ENCODE measurements around the gene CADPS2. TPM values are rescaled to one million over a fixed set of nuclear protein-coding genes. Genes with fewer than 3 reads are reported as not detected.

Gene CADPS2
- total RNA-seq, 6 donors from 2014 or later = 33.3 to 74.7 (median 45.7) TPM

DNA sequence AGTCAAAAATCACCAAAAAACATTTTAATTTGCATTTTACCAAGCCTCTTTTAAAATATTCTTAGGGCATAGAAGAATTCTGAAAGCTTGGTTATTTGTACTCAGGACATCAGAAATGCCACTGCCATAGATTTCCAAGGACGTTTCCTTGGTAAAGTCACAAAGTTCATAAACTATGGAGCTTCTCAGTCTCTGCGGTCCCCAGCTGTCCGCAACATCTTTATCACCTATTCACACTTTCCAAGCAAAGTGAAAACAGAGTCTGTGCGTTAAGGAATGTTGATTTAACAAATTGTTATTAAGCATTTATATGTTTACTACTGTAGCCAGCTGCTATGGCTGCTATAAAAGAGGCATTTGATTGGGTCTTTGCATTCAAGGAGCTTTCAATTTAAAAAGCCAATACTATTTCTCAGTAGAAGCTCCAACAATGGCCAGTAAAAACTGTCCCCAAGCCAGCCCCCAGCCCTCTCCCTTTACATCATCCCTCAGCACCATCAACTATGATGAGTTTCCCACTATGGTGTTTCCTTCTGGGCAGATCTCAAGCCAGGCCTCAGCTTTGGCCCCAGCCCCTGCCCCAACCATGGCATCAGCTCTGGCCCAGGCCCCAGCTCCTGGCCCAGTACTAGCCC is 36.8 kb downstream of the CADPS2 start:
- Histone ChIP-seq H3K4me3 (no peak overlapping the region), H3K27me3 (no peaks in the 10 kb centered on the region), H3K9me3 (no peaks in the 10 kb centered on the region), H3K27ac (peak overlapping the region in 1 of 4 donors; percentile 73), H3K36me3 (peaks cover 0 to 10% (median 0%) of the 10 kb centered on the region in 4 donors), H3K4me1 (peaks cover 6 to 27% (median 14%) of the 10 kb centered on the region in 4 donors)
- DNase-seq (peak in 1 of 2 donors; percentile 21), ATAC-seq (ENCODE audit: low FRiP score in 2 of 2) (no peak)
- 71 to 82% methylated on average over 4 of the region's 4 CpGs for WGBS, 2 donors
- TF ChIP-seq POLR2A (IDR thresholded peaks at IDR 0.05) = no peak
- TF ChIP-seq POLR2AphosphoS5 (IDR thresholded peaks at IDR 0.05) = no peak
- TF ChIP-seq, protein P1, sequence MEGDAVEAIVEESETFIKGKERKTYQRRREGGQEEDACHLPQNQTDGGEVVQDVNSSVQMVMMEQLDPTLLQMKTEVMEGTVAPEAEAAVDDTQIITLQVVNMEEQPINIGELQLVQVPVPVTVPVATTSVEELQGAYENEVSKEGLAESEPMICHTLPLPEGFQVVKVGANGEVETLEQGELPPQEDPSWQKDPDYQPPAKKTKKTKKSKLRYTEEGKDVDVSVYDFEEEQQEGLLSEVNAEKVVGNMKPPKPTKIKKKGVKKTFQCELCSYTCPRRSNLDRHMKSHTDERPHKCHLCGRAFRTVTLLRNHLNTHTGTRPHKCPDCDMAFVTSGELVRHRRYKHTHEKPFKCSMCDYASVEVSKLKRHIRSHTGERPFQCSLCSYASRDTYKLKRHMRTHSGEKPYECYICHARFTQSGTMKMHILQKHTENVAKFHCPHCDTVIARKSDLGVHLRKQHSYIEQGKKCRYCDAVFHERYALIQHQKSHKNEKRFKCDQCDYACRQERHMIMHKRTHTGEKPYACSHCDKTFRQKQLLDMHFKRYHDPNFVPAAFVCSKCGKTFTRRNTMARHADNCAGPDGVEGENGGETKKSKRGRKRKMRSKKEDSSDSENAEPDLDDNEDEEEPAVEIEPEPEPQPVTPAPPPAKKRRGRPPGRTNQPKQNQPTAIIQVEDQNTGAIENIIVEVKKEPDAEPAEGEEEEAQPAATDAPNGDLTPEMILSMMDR (IDR thresholded peaks at IDR 0.05) = no peak
- TF ChIP-seq EP300 (IDR thresholded peaks at IDR 0.05) = no peak

DNA sequence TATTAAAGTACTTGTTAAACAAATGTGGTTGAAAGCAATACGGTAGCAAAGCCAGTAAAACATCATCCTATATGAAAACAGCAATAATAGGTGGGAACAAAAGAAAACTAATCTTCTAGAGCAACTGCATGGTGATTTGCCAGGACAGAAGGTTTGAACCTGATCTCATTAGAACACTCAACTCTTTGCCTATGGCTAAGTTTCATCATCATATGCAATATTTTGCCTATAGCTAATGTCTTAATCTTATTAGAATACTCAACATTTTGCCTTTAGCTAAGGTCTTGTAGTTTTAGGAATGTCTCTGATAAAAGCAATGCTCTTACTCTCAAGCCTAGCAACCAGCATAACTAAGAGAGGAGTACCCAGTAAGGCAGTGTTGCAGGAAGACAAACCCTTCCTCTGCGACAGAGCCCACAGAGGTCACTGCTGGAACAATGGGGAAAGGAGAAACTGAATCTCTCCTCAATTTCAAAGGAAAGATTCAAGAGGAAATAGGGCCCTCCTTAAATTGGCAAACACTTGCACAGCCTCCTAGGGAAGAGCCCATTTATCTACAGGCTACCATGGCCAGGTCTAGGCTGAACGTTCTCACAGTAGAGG is 38.3 kb downstream of the CADPS2 start:
- Histone ChIP-seq H3K9me3 (no peaks in the 10 kb centered on the region), H3K27me3 (no peaks in the 10 kb centered on the region), H3K4me3 (no peak overlapping the region), H3K27ac (peak overlapping the region in 3 of 4 donors; percentile 34 to 73 (median 56)), H3K36me3 (peaks cover 0 to 4% (median 0%) of the 10 kb centered on the region in 4 donors), H3K4me1 (peaks cover 16 to 30% (median 20%) of the 10 kb centered on the region in 4 donors)
- DNase-seq (no peak), ATAC-seq (ENCODE audit: low FRiP score in 2 of 2) (no peak)
- 59 to 63% methylated on average over 3 of the region's 3 CpGs for WGBS, 2 donors
- TF ChIP-seq, protein P1 (IDR thresholded peaks at IDR 0.05) = no peak
- TF ChIP-seq EP300 (IDR thresholded peaks at IDR 0.05) (no peak), POLR2AphosphoS5 (IDR thresholded peaks at IDR 0.05) (no peak), POLR2A (IDR thresholded peaks at IDR 0.05) (no peak)

DNA sequence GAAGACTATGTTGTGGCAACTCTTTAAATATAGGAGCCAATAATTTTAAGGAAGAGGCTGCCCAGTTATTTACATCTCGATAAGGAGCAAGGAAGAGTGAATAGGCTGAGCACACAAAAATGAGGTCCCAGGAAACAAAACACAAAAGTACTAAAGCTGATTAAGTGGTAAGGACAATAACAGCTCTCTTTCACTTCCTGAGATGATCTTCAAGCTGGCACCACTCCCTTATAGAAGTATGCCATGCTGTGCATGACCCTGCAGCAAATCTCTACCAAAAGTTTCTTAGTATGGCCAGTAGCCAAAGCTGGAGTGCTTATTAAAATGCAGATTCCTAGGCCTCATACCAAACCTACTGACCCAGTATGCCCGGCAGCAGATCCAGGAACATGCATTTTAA is 39.7 kb downstream of the CADPS2 start:
- H3K27me3 ChIP-seq = no peaks in the 10 kb centered on the region
- H3K4me3 ChIP-seq = no peak overlapping the region
- DNase-seq (no peak), ATAC-seq (ENCODE audit: low FRiP score in 2 of 2) (no peak)
- H3K9me3 ChIP-seq = no peaks in the 10 kb centered on the region
- peak overlapping the region in 3 of 4 donors; percentile 7 to 73 (median 56) for H3K27ac ChIP-seq
- WGBS, 2 donors = 55% methylated on average over 2 of the region's 2 CpGs
- no peaks in the 10 kb centered on the region for H3K36me3 ChIP-seq
- peaks cover 19 to 30% (median 23%) of the 10 kb centered on the region in 4 donors for H3K4me1 ChIP-seq
- TF ChIP-seq, protein P1 (IDR thresholded peaks at IDR 0.05) = no peak
- no peak for TF ChIP-seq EP300 (IDR thresholded peaks at IDR 0.05)
- no peak for TF ChIP-seq POLR2A (IDR thresholded peaks at IDR 0.05)
- TF ChIP-seq POLR2AphosphoS5 (IDR thresholded peaks at IDR 0.05) = no peak

DNA sequence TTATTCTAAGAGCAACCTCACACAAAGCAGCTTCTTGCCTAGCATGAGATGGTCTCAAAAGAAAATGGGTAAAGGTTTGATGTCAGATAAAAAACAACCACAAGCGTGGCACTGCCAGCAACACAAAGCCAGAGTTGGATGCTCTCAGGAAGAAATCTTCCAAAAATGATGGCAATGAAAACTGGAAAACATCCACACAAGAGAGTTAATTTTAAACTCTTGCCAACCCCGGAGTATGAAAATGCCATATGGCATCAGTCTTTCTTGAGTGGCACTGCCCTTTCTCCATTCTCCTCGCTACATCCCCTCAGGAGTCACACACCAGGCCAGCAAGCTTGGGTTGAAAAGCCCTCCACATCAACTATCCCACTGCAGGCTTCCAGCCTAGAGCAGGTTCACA is 41.0 kb downstream of the CADPS2 start:
- H3K36me3 ChIP-seq = no peaks in the 10 kb centered on the region
- peaks cover 19 to 30% (median 23%) of the 10 kb centered on the region in 4 donors for H3K4me1 ChIP-seq
- H3K27ac ChIP-seq = peak overlapping the region in 1 of 4 donors; percentile 79
- DNase-seq (no peak), ATAC-seq (ENCODE audit: low FRiP score in 2 of 2) (no peak)
- no peaks in the 10 kb centered on the region for H3K9me3 ChIP-seq
- H3K4me3 ChIP-seq = no peak overlapping the region
- TF ChIP-seq, protein P1 (IDR thresholded peaks at IDR 0.05) = no peak
- TF ChIP-seq EP300 (IDR thresholded peaks at IDR 0.05) (no peak), POLR2AphosphoS5 (IDR thresholded peaks at IDR 0.05) (no peak), POLR2A (IDR thresholded peaks at IDR 0.05) (no peak)
- 82 to 90% methylated on average over 3 of the region's 3 CpGs for WGBS, 2 donors
- H3K27me3 ChIP-seq = no peaks in the 10 kb centered on the region
